Heart right ventricle (tissue), 16 donors: ENCODE data around the gene FFAR2. TPM values are rescaled to one million over a fixed set of nuclear protein-coding genes. Genes with fewer than 3 reads are reported as not detected.

Experiments used
- ATAC-seq, 8 donors: fragments of 200-7000 bp; cut with Tn5 transposase; one replicate each; pipeline ENCODE4 v1.9.1; 2020; ENCODE audit warnings: mild to moderate bottlenecking in 8 of 8, moderate library complexity in 8 of 8, moderate number of reproducible peaks in 1 of 8
- DNase-seq, 2 donors: peaks; one replicate each; pipeline ENCODE4 v3.0.0-alpha.2; 2020
- H3K27ac ChIP-seq, 10 donors: fragments of 200-600 bp; sonication (generic) in 2 of 10; one replicate each; pipeline versions ENCODE4 v1.5.0 to v1.8.0; 2020 to 2022; ENCODE audit warnings: mild to moderate bottlenecking in 3 of 10
- H3K27me3 ChIP-seq, 7 donors: fragments of 200-600 bp; one replicate each; pipeline ENCODE4 v1.8.0; 2021 to 2022; ENCODE audit warnings: mild to moderate bottlenecking in 2 of 7
- H3K36me3 ChIP-seq, 9 donors: fragments of 200-600 bp; sonication (generic) in 1 of 9; one replicate each; pipeline versions ENCODE4 v1.5.0 to v1.8.0; 2020 to 2022; ENCODE audit warnings: mild to moderate bottlenecking in 2 of 9
- H3K4me1 ChIP-seq, 9 donors: fragments of 200-600 bp; sonication (generic) in 1 of 9; one replicate each; pipeline versions ENCODE4 v1.5.0 to v1.8.0; 2020 to 2022; ENCODE audit warnings: mild to moderate bottlenecking in 4 of 9
- H3K4me3 ChIP-seq, 10 donors: fragments of 200-600 bp; sonication (generic) in 2 of 10; one replicate each; pipeline versions ENCODE4 v1.5.0 to v1.8.0; 2020 to 2022; ENCODE audit warnings: mild to moderate bottlenecking in 7 of 10, moderate library complexity in 2 of 10
- H3K9me3 ChIP-seq, 11 donors: fragments of 200-600 bp in 10 of 11; sonication (generic) in 2 of 11; one replicate each; pipeline versions ENCODE4 v1.5.0 to v1.8.0; 2013 to 2022; ENCODE audit warnings: mild to moderate bottlenecking in 2 of 11, control low read depth in 1 of 11, moderate library complexity in 1 of 11
- WGBS, 2 donors: extraction: QIAGEN DNeasy Blood & Tissue Kit; methylation state at CpG; one replicate each; pipeline ENCODE4 v1.1.7; 2013; ENCODE audit warnings: inconsistent platforms in 1 of 2; 5-methylcytosine and 5-hydroxymethylcytosine counted together
- intact Hi-C, 10 donors: fragments of 100-400 bp; cut with DNase I; formaldehyde crosslinking; loops; one replicate each; pipeline versions ENCODE4 v1.11.1 to v1.14.2; 2022
- polyA plus RNA-seq, 2 donors: library from polyadenylated mRNA; stranded (reverse); fragments of 200-250 nt; gene quantifications; one replicate each; pipeline ENCODE4 v1.2.3, GENCODE V29; 2013
- total RNA-seq, 10 donors: library from RNA; stranded (reverse); fragmentation: NEBNext Ultra II Directional in 3 of 10; extraction: Animal tissue kit (Norgen Biotek cat#: 25700) in 3 of 10; gene quantifications; one replicate each; pipeline versions ENCODE4 v1.2.1 to v1.2.4, GENCODE V29; 2021 to 2023
- TF ChIP-seq, protein P1 (sequence below), 9 donors: fragments of 200-600 bp; sonication (generic) in 2 of 9; IDR thresholded peaks; one replicate each; pipeline versions ENCODE4 v1.5.0 to v1.8.0; 2021 to 2022; ENCODE audit warnings: antibody characterized with exemption in 9 of 9, mild to moderate bottlenecking in 5 of 9, moderate library complexity in 1 of 9
- donor health status: Arrhythmogenic right ventricular cardiomyopathy.
- donor health status: ischemic (EF 13 %, LVEDD 7.1; RV severe dilation, severe dysfunction).
- donor health status: healthy with polysubstance abuse.
- donor health status: DM: no; HTN: yes; CAD: no.
- donor health status: DM: no; HTN: no; CAD: no.
- donor health status: ischemic (EF 25% LVEDD 6.9; RV normal size, moderate dysfunction).
- donor health status: ischemic (EF 25% LVEDD 5.7; RV mildly dilated, moderate dysfunction).
- donor health status: healthy.
- donor health status: DM: yes; HTN: yes; CAD: no.
- donor health status: Ischemic cardiomyopathy.
- donor health status: ischemic (EF 35%, LVEDD 5.7; RV mildly dilated, moderate dysfunction).
- donor health status: nonischemic (EF 11% LVEDD 7.7; RV severe dilation, severe dysfunction).
- donor health status: DM: yes; HTN: yes; CAD: no.
- donor health status: PGD.
- donor health status: ischemic (EF 29% LVEDD 5.4; RV normal size, mild dysfunction).
- donor health status: nonischemic (EF 23%, LVEDD 6.1; RV moderate dilation, normal function).

Gene FFAR2
- total and polyA plus RNA-seq, 12 donors: 0.10 to 1.4 (median 0.47) TPM; not detected in 1

DNA sequence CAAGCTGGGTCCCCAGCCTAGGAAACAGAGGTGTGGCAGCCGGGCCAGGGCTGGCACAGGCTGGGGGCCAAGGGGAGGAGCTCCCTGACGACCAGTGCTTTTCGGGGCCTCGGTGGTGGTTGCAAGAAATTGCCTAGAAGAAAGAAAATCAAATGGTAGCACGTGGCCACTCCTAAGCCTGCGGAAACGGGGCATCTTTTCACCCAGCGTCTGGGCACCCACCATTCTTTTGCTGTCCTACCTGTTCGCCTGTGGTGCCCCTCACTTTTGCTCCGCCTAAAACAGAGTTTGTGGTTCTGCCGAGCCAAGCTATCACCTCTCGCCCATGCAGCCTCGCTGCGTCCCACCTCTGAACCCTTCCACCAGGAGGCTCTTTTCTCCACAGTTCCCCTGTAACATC lies 49.3 kb downstream of the FFAR2 start:
- TF ChIP-seq, protein P1, sequence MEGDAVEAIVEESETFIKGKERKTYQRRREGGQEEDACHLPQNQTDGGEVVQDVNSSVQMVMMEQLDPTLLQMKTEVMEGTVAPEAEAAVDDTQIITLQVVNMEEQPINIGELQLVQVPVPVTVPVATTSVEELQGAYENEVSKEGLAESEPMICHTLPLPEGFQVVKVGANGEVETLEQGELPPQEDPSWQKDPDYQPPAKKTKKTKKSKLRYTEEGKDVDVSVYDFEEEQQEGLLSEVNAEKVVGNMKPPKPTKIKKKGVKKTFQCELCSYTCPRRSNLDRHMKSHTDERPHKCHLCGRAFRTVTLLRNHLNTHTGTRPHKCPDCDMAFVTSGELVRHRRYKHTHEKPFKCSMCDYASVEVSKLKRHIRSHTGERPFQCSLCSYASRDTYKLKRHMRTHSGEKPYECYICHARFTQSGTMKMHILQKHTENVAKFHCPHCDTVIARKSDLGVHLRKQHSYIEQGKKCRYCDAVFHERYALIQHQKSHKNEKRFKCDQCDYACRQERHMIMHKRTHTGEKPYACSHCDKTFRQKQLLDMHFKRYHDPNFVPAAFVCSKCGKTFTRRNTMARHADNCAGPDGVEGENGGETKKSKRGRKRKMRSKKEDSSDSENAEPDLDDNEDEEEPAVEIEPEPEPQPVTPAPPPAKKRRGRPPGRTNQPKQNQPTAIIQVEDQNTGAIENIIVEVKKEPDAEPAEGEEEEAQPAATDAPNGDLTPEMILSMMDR (IDR thresholded peaks at IDR 0.05): no peak
- ATAC-seq: no peak
- intact Hi-C loops: loop anchor here in 3 of 10 donors (2.0 to 10.0 kb wide), 3 partner anchors 143 to 223 kb away; partner anchors contain the start of gene FFAR3 (in 1 of the 3)
- H3K27ac ChIP-seq: no peak overlapping the region
- H3K9me3 ChIP-seq: no peaks in the 10 kb centered on the region
- H3K27me3 ChIP-seq: peaks cover 0 to 3% (median 0%) of the 10 kb centered on the region in 7 donors
- DNase-seq: no peak
- no peak overlapping the region for H3K4me3 ChIP-seq
- H3K4me1 ChIP-seq: peaks cover 0 to 8% (median 3%) of the 10 kb centered on the region in 9 donors
- WGBS, 2 donors: 82 to 84% methylated on average over 14 of the region's 14 CpGs
- H3K36me3 ChIP-seq: no peaks in the 10 kb centered on the region

DNA sequence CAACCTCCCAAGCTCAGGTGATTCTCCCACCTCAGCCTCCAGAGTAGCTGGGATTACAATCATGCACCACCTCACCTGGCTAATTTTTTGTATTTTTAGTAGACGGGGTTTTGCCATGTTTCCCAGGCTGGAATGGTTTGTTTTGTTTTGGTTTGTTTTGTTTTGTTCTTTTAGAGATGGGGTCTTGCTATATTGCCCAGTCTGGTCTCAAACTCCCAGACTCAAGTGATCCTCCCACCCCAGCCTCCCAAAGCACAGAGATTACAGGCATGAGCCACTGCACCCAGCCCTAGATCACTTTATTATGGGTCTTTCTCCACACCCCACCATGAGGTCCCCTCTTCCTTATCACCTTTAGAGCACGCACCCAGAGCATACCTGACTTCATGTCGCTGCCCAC lies 50.2 kb downstream of the FFAR2 start:
- TF ChIP-seq, protein P1 (IDR thresholded peaks at IDR 0.05): no peak
- Histone ChIP-seq H3K9me3 (no peaks in the 10 kb centered on the region), H3K27me3 (no peaks in the 10 kb centered on the region), H3K27ac (no peak overlapping the region), H3K36me3 (no peaks in the 10 kb centered on the region), H3K4me3 (no peak overlapping the region), H3K4me1 (peaks cover 0 to 8% (median 3%) of the 10 kb centered on the region in 9 donors)
- DNase-seq (no peak), ATAC-seq (no peak)
- intact Hi-C loops: loop anchor here in 2 of 10 donors (10.0 kb wide), 2 partner anchors 143 to 223 kb away; partner anchors contain the start of gene FFAR3 (in 1 of the 2)
- 78 to 91% methylated on average over 3 of the region's 3 CpGs for WGBS, 2 donors

DNA sequence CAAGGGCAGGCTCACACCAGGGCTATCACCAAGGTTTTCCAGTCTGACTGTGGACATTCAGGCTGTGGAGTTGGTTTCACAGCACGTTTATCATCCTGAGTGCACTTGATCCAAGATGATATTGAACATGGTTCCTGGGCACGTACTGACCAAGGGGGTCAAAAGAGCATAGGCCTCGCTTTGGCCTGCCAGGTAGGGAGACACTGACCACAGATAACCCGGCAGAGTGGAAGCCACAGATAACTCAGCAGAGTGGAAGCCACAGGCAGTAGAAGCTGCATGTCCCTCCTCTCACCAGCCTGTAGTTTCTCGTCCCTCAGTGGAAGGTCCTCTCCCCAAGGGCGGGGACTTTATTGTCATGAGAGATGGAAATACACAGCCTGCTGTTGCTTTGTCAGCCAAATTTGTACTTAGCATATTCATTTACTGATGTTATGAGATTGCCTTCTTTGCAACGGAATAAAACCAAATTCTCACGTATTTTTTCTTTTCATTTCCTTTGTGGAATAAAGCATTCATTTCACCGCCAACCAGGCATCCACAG lies 51.0 kb downstream of the FFAR2 start:
- Histone ChIP-seq H3K27me3 (no peaks in the 10 kb centered on the region), H3K4me3 (no peak overlapping the region), H3K27ac (no peak overlapping the region), H3K4me1 (peaks cover 0 to 8% (median 3%) of the 10 kb centered on the region in 9 donors), H3K36me3 (no peaks in the 10 kb centered on the region), H3K9me3 (no peaks in the 10 kb centered on the region)
- TF ChIP-seq, protein P1 (IDR thresholded peaks at IDR 0.05): no peak
- 75 to 77% methylated on average over 9 of the region's 9 CpGs for WGBS, 2 donors
- no peak for DNase-seq
- intact Hi-C loops: loop anchor here in 2 of 10 donors (10.0 kb wide), 2 partner anchors 144 to 224 kb away; partner anchors contain the start of gene FFAR3 (in 1 of the 2)
- no peak for ATAC-seq

DNA sequence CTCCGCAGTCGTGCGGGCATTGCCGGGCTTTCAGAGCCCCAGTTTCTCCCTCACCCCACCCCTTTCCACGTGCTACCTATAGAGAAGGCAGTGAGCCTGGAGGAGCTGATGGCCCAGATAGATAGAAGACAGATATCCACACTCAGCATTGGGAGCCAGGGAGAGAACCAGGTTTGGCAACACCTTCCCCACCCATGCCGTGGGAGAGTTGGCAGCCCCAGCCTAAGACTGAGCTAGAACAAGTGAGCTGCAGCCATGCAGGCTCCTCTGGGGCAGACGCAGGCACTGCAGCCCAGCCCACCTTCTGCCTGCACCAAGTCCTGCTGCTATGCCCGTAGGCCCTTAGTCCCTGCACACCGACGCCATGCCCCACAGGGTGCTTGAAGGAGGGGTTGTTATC lies 52.6 kb downstream of the FFAR2 start:
- WGBS, 2 donors: 87 to 88% methylated on average over 10 of the region's 10 CpGs
- ATAC-seq (no peak), DNase-seq (no peak)
- Histone ChIP-seq H3K9me3 (no peaks in the 10 kb centered on the region), H3K4me1 (peaks cover 0 to 2% (median 0%) of the 10 kb centered on the region in 9 donors), H3K4me3 (no peak overlapping the region), H3K36me3 (no peaks in the 10 kb centered on the region), H3K27me3 (no peaks in the 10 kb centered on the region), H3K27ac (no peak overlapping the region)
- TF ChIP-seq, protein P1 (IDR thresholded peaks at IDR 0.05): no peak
- intact Hi-C loops: no loop called here

Other genes starting within 250 kb of the FFAR2 start
- gene FAM187B, start 219.5 kb upstream of the FFAR2 start, total RNA-seq: under 1 TPM in 1 of 10 donors, not detected in 9; 0.48 TPM
- gene FAM187B, start 219.5 kb upstream of the FFAR2 start, polyA plus RNA-seq: not detected
- 1 to 10 TPM; 3.2 to 8.7 (median 5.2) TPM for gene LSR, start 199.3 kb upstream of the FFAR2 start, total RNA-seq
- gene LSR, start 199.3 kb upstream of the FFAR2 start, polyA plus RNA-seq: 10 to 100 TPM; 10.2 to 10.4 TPM
- 100 to 1,000 TPM; 134 to 185 (median 151) TPM for gene USF2, start 179.3 kb upstream of the FFAR2 start, total RNA-seq
- 100 to 1,000 TPM; 125 to 171 TPM for gene USF2, start 179.3 kb upstream of the FFAR2 start, polyA plus RNA-seq
- gene HAMP, start 165.7 kb upstream of the FFAR2 start, total RNA-seq: 1 to 10 TPM in 1 of 10 donors, under 1 TPM in 1, not detected in 8; 0.44 to 3.9 TPM
- gene HAMP, start 165.7 kb upstream of the FFAR2 start, polyA plus RNA-seq: 10 to 100 TPM in 1 of 2 donors, not detected in 1; 13.7 TPM
- under 1 TPM in 1 of 10 donors, not detected in 9; 0.39 TPM for gene MAG, start 156.1 kb upstream of the FFAR2 start, total RNA-seq
- gene MAG, start 156.1 kb upstream of the FFAR2 start, polyA plus RNA-seq: under 1 TPM in 1 of 2 donors, not detected in 1; 0.04 TPM
- gene CD22, start 119.1 kb upstream of the FFAR2 start, total RNA-seq: 1 to 10 TPM in 1 of 10 donors, under 1 TPM in 7, not detected in 2; 0.22 to 1.6 (median 0.49) TPM
- gene CD22, start 119.1 kb upstream of the FFAR2 start, polyA plus RNA-seq: under 1 TPM; 0.07 to 0.12 TPM
- gene FFAR1, start 100.4 kb upstream of the FFAR2 start, total RNA-seq: not detected
- not detected for gene FFAR1, start 100.4 kb upstream of the FFAR2 start, polyA plus RNA-seq
- gene FFAR3, start 89.8 kb upstream of the FFAR2 start, total RNA-seq: under 1 TPM in 2 of 10 donors, not detected in 8; 0.40 to 0.49 TPM
- under 1 TPM in 1 of 2 donors, not detected in 1; 0.09 TPM for gene FFAR3, start 89.8 kb upstream of the FFAR2 start, polyA plus RNA-seq
- gene GPR42, start 77.2 kb upstream of the FFAR2 start, total RNA-seq: not detected
- not detected for gene GPR42, start 77.2 kb upstream of the FFAR2 start, polyA plus RNA-seq
- gene KRTDAP, start 42.2 kb downstream of the FFAR2 start, total RNA-seq: not detected
- gene KRTDAP, start 42.2 kb downstream of the FFAR2 start, polyA plus RNA-seq: not detected
- 10 to 100 TPM in 3 of 10 donors, 1 to 10 TPM in 7; 2.0 to 15.7 (median 7.6) TPM for gene DMKN, start 65.4 kb downstream of the FFAR2 start, total RNA-seq
- gene DMKN, start 65.4 kb downstream of the FFAR2 start, polyA plus RNA-seq: 10 to 100 TPM in 1 of 2 donors, 1 to 10 TPM in 1; 7.8 to 32.2 TPM
- not detected for gene SBSN, start 80.1 kb downstream of the FFAR2 start, total RNA-seq
- gene SBSN, start 80.1 kb downstream of the FFAR2 start, polyA plus RNA-seq: under 1 TPM in 1 of 2 donors, not detected in 1; 0.20 TPM
- not detected for gene GAPDHS, start 85.2 kb downstream of the FFAR2 start, total RNA-seq
- not detected for gene GAPDHS, start 85.2 kb downstream of the FFAR2 start, polyA plus RNA-seq
- 100 to 1,000 TPM in 3 of 10 donors, 10 to 100 TPM in 7; 62.8 to 103 (median 74.7) TPM for gene TMEM147, start 97.4 kb downstream of the FFAR2 start, total RNA-seq
- gene TMEM147, start 97.4 kb downstream of the FFAR2 start, polyA plus RNA-seq: 100 to 1,000 TPM in 1 of 2 donors, 10 to 100 TPM in 1; 78.0 to 229 TPM
- gene ATP4A, start 115.4 kb downstream of the FFAR2 start, total RNA-seq: not detected
- not detected for gene ATP4A, start 115.4 kb downstream of the FFAR2 start, polyA plus RNA-seq
- gene PMIS2, start 137.9 kb downstream of the FFAR2 start, total RNA-seq: not detected
- not detected for gene PMIS2, start 137.9 kb downstream of the FFAR2 start, polyA plus RNA-seq
- gene HAUS5, start 164.5 kb downstream of the FFAR2 start, total RNA-seq: 1 to 10 TPM; 3.2 to 9.3 (median 4.7) TPM
- gene HAUS5, start 164.5 kb downstream of the FFAR2 start, polyA plus RNA-seq: 10 to 100 TPM in 1 of 2 donors, 1 to 10 TPM in 1; 4.3 to 14.1 TPM
- gene RBM42, start 180.8 kb downstream of the FFAR2 start, total RNA-seq: 10 to 100 TPM; 43.5 to 57.8 (median 53.2) TPM
- gene RBM42, start 180.8 kb downstream of the FFAR2 start, polyA plus RNA-seq: 10 to 100 TPM; 76.3 to 93.1 TPM
- under 1 TPM in 4 of 10 donors, not detected in 6; 0.26 to 0.55 (median 0.28) TPM for gene ETV2, start 193.5 kb downstream of the FFAR2 start, total RNA-seq
- gene ETV2, start 193.5 kb downstream of the FFAR2 start, polyA plus RNA-seq: 1 to 10 TPM in 1 of 2 donors, under 1 TPM in 1; 0.59 to 1.5 TPM
- gene COX6B1, start 200.1 kb downstream of the FFAR2 start, total RNA-seq: 1,000 to 10,000 TPM; 1,085 to 1,585 (median 1,381) TPM
- gene COX6B1, start 200.1 kb downstream of the FFAR2 start, polyA plus RNA-seq: 1,000 to 10,000 TPM; 2,189 to 5,346 TPM
- under 1 TPM in 1 of 10 donors, not detected in 9; 0.38 TPM for gene UPK1A, start 218.3 kb downstream of the FFAR2 start, total RNA-seq
- under 1 TPM in 1 of 2 donors, not detected in 1; 0.03 TPM for gene UPK1A, start 218.3 kb downstream of the FFAR2 start, polyA plus RNA-seq